Mesothelial cell of epicardium (in vitro differentiated cells): ENCODE data around the gene PCNT. TPM values are rescaled to one million over a fixed set of nuclear protein-coding genes. Genes with fewer than 3 reads are reported as not detected.

Source experiments
- DNase-seq, 2 experiments: peaks; one replicate each; pipeline ENCODE4 v3.0.0; 2021; ENCODE audit warnings: low spot score in 2 of 2; ENCODE audit not compliant: unreplicated experiment in 2 of 2
- H3K27ac Mint-ChIP-seq: 2 replicates; pipeline ENCODE4 v1.8.0; 2021; ENCODE audit warnings: mixed read lengths
- H3K27me3 Mint-ChIP-seq: 2 replicates; pipeline ENCODE4 v1.8.0; 2021; ENCODE audit warnings: low read depth, mixed read lengths
- H3K36me3 Mint-ChIP-seq: 2 replicates; pipeline ENCODE4 v1.8.0; 2021; ENCODE audit warnings: mixed read lengths
- H3K4me1 Mint-ChIP-seq: 2 replicates; pipeline ENCODE4 v1.8.0; 2021; ENCODE audit warnings: mixed read lengths
- H3K4me3 Mint-ChIP-seq: 2 replicates; pipeline ENCODE4 v1.8.0; 2021; ENCODE audit warnings: mild to moderate bottlenecking, moderate library complexity, mixed read lengths
- H3K9me3 Mint-ChIP-seq: 2 replicates; pipeline ENCODE4 v1.8.0; 2021; ENCODE audit warnings: mixed read lengths
- total RNA-seq: library from RNA; stranded (reverse); gene quantifications from 3 replicates; pipeline ENCODE4 v1.2.1, GENCODE V29; 2021
- TF ChIP-seq, protein P1 (sequence below): fragments of 200-600 bp; sonication (generic); IDR thresholded peaks from one replicate; pipeline ENCODE4 v1.5.0; 2021; ENCODE audit warnings: antibody characterized with exemption; ENCODE audit not compliant: unreplicated experiment

The PCNT gene
- total RNA-seq, 1 donor from 2014 or later: 41.8 TPM

DNA sequence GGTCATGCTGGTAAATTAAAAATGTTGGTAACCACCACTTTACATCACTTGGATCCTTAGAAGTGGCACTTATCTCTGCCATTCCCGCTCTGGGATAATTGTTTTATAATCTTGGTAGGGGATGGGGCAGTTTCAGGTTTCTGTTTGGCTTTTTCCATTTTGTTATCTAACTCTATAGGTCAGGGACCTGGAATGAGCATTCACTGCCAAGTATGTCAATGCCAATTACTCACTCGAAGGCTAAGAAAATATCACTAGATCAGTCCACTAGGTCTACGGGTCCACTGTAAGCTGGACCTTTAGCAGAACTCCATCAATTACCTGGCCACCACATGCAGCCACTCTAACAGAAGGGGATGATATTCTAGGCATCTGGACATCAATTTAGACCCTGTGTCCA, 130.2 kb downstream of the PCNT start:
- H3K27me3 Mint-ChIP-seq: no peaks in the 10 kb centered on the region
- no peak overlapping the region for H3K27ac Mint-ChIP-seq
- peaks cover 24% of the 10 kb centered on the region for H3K4me1 Mint-ChIP-seq
- peaks cover 7% of the 10 kb centered on the region for H3K9me3 Mint-ChIP-seq
- H3K4me3 Mint-ChIP-seq: no peak overlapping the region
- no peak for DNase-seq
- TF ChIP-seq, protein P1, sequence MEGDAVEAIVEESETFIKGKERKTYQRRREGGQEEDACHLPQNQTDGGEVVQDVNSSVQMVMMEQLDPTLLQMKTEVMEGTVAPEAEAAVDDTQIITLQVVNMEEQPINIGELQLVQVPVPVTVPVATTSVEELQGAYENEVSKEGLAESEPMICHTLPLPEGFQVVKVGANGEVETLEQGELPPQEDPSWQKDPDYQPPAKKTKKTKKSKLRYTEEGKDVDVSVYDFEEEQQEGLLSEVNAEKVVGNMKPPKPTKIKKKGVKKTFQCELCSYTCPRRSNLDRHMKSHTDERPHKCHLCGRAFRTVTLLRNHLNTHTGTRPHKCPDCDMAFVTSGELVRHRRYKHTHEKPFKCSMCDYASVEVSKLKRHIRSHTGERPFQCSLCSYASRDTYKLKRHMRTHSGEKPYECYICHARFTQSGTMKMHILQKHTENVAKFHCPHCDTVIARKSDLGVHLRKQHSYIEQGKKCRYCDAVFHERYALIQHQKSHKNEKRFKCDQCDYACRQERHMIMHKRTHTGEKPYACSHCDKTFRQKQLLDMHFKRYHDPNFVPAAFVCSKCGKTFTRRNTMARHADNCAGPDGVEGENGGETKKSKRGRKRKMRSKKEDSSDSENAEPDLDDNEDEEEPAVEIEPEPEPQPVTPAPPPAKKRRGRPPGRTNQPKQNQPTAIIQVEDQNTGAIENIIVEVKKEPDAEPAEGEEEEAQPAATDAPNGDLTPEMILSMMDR: no peak
- H3K36me3 Mint-ChIP-seq: peaks cover 18% of the 10 kb centered on the region

DNA sequence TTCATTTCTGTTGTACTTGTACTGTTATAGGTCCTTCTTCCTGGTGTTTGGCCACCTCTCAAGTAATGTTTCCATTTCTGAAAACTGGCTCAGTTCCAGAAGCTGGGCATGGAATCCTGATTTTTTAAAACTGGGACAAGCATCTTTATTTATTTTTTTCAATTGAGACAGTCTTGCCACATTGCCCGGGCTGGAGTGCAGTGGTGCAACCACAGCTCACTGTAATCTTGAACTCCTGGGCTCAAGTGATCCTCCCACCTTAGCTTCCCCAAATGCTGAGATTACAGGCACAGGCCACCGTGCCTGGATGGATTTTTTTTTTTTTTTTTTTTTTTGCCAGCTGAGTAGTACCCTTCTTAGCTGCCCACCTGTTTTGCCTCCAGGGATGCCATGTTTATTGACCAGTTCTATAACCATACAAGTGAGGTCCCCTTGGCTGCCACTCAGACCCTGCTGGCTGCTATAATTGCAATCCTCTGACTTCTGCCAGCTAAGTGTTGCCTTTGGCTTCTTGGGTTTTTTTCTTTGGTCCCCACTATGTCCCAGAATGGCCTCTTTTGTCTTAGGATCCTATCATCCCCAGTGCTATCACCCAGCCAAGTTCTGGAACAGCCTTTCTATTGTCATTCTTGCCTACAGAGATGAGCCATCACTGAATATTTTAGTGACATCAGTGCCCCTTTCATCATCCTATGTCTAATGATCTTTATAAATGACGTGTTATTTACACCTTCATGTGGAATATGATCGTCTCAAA, 130.9 kb downstream of the PCNT start:
- TF ChIP-seq, protein P1: no peak
- H3K4me1 Mint-ChIP-seq: peaks cover 26% of the 10 kb centered on the region
- H3K27ac Mint-ChIP-seq: no peak overlapping the region
- peaks cover 15% of the 10 kb centered on the region for H3K36me3 Mint-ChIP-seq
- no peaks in the 10 kb centered on the region for H3K27me3 Mint-ChIP-seq
- DNase-seq: no peak
- peaks cover 7% of the 10 kb centered on the region for H3K9me3 Mint-ChIP-seq
- no peak overlapping the region for H3K4me3 Mint-ChIP-seq

DNA sequence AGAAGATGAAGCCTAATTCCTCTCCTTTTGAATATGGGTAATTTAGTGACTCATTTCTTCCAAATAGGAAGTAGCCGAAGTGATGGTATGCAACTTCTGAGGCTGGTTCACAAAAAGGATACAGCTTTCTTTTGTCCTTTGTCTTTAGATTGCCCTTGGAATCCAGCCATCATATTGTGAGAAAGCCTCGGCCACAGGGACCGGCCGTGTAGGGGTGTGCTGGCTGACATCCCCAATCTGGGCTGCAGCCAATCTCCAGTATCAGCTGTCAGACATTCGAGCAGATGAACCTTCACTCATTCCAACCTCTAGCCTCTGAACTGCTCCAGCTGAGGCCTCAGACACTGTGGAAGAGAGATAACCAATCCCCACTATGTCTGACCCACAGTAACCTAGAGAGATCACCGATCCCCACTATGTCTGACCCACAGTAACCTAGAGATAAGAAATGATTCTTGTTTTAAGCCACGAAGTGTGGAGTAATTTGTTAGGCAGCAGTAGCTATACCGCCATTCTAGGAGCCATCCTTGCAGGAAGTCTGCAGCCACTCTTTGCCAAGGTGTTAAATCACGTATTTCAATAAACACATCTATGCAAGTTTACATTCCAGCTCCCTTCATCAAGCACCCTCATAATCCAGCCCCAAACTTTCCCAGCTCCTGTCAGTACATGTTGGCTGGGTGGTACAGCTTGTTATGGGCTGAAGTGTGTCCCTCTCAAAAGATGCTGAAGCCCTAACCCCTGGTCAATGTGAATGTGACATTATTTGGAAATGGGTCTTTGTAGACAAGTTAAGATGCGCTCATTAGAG, 131.8 kb downstream of the PCNT start:
- Mint-ChIP-seq H3K4me1 (peaks cover 26% of the 10 kb centered on the region), H3K27me3 (no peaks in the 10 kb centered on the region), H3K36me3 (peaks cover 9% of the 10 kb centered on the region), H3K9me3 (peaks cover 3% of the 10 kb centered on the region), H3K4me3 (peak overlapping the region; percentile 34), H3K27ac (peak overlapping the region; percentile 3)
- DNase-seq: no peak
- TF ChIP-seq, protein P1: no peak

DNA sequence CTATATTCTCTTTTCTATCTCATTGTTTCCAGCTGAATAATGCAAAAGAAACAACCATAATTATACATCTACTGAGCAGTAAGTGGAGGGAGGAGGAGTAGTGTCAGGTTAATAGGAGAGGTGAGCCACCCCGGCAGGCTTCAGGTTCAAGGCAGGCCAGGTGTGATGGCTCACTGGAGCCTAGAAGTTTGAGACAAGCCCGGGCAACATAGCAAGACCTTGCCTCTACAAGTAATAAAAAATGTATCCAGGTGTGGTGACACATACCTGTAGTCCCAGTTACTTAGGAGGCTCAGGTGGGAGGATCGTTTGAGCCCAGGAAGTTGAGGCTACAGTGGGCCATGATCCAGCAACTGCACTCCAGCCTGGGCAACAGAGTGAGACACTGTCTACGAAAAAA, 132.8 kb downstream of the PCNT start:
- DNase-seq: no peak
- Mint-ChIP-seq H3K9me3 (no peaks in the 10 kb centered on the region), H3K4me3 (peak overlapping the region; percentile 34), H3K27me3 (no peaks in the 10 kb centered on the region), H3K36me3 (peaks cover 6% of the 10 kb centered on the region), H3K4me1 (peaks cover 26% of the 10 kb centered on the region), H3K27ac (no peak overlapping the region)
- TF ChIP-seq, protein P1: no peak

DNA sequence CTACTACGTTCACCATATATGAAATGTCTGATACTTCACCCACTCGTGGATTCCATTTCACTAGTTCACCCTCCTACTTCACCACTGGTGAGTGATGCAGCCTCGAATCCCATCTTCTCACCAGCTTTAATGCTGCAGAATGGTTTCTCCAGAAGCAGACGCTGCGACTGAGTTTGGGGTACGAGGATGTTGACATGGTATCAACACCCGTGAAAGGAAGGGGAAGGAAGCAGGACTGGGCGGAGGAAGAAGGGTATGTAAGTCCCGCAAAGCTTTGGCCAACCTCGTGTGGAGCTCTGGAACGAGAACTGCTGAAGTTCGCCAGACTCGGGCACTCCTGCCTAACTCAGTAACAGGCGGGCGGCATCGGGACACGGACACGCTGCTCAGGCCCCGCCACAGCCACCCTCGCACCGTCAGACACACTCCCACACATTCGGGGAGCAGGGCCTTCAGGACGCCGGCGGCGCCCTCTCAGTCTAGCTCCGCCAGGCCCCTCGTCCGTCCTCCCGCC, 133.9 kb downstream of the PCNT start:
- peaks cover 26% of the 10 kb centered on the region for H3K4me1 Mint-ChIP-seq
- H3K36me3 Mint-ChIP-seq: peaks cover 6% of the 10 kb centered on the region
- peak overlapping the region; percentile 95 for H3K27ac Mint-ChIP-seq
- no peak for DNase-seq
- peak overlapping the region; percentile 79 for H3K4me3 Mint-ChIP-seq
- no peaks in the 10 kb centered on the region for H3K9me3 Mint-ChIP-seq
- no peaks in the 10 kb centered on the region for H3K27me3 Mint-ChIP-seq
- TF ChIP-seq, protein P1: no peak
